ENCODE results near the gene SLC37A3.

DNA sequence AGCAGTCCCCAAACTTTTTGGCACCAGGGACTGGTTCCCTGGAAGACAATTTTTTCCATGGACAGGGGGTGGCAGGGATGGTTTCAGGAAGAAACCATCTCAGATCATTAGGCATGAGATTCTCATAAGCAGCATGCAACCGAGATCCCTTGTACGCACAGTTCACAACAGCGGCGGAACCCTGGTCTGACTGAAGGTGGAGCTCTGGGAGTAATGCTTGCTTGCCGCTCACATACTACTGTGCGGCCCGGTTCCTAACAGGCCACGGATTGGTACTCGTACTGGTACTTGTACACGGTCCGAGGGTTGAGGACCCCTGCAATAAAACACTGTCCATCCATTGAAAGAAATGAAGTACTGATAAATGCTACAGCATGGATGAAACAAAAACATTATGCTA, 48.1 kb upstream of the SLC37A3 start:
- TF ChIP-seq EP300 (IDR thresholded peaks at IDR 0.05) (no peak), POLR2A (IDR thresholded peaks at IDR 0.05) (no peak), POLR2AphosphoS5 (IDR thresholded peaks at IDR 0.05) (no peak)
- TF ChIP-seq, protein P1, sequence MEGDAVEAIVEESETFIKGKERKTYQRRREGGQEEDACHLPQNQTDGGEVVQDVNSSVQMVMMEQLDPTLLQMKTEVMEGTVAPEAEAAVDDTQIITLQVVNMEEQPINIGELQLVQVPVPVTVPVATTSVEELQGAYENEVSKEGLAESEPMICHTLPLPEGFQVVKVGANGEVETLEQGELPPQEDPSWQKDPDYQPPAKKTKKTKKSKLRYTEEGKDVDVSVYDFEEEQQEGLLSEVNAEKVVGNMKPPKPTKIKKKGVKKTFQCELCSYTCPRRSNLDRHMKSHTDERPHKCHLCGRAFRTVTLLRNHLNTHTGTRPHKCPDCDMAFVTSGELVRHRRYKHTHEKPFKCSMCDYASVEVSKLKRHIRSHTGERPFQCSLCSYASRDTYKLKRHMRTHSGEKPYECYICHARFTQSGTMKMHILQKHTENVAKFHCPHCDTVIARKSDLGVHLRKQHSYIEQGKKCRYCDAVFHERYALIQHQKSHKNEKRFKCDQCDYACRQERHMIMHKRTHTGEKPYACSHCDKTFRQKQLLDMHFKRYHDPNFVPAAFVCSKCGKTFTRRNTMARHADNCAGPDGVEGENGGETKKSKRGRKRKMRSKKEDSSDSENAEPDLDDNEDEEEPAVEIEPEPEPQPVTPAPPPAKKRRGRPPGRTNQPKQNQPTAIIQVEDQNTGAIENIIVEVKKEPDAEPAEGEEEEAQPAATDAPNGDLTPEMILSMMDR (IDR thresholded peaks at IDR 0.05) = no peak

Measured in gastroesophageal sphincter (tissue), 3 donors.